Keratinocyte (primary cell): ENCODE data around the gene MEGF8. TPM values are rescaled to one million over a fixed set of nuclear protein-coding genes. Genes with fewer than 3 reads are reported as not detected.

Source experiments
- DNase-seq: peaks from one replicate; pipeline ENCODE4 v3.0.0-alpha.2; 2011; ENCODE audit warnings: low read depth, missing footprints, low spot score
- FAIRE-seq: peaks from 2 replicates; lab custom pipeline; 2011; peaks lifted over from hg19 to GRCh38; lab: Jason Lieb, UNC
- H2AFZ ChIP-seq: 2 replicates; pipeline ENCODE4 v1.6.0; 2012; ENCODE audit warnings: low read length, control low read depth, inconsistent platforms; ENCODE audit not compliant: control insufficient read depth
- H3K27ac ChIP-seq: 2 replicates; pipeline ENCODE4 v1.5.1; 2011; ENCODE audit warnings: low read length; ENCODE audit not compliant: control insufficient read depth, insufficient read depth
- H3K27me3 ChIP-seq: 3 replicates; pipeline ENCODE4 v1.6.0; 2011; ENCODE audit warnings: low read length; ENCODE audit not compliant: control insufficient read depth, insufficient read depth; ENCODE audit errors: extremely low read depth
- H3K36me3 ChIP-seq, 2 experiments: 2 replicates in 1 of 2; 3 replicates in 1 of 2; pipeline ENCODE4 v1.5.1; 2011; ENCODE audit warnings: low read length in 2 of 2, mild to moderate bottlenecking in 1 of 2; ENCODE audit not compliant: control insufficient read depth in 2 of 2, insufficient read depth in 2 of 2; ENCODE audit errors: extremely low read depth in 1 of 2
- H3K4me1 ChIP-seq: 3 replicates; pipeline ENCODE4 v1.5.1; 2011; ENCODE audit warnings: low read length; ENCODE audit not compliant: control insufficient read depth, insufficient read depth; ENCODE audit errors: extremely low read depth
- H3K4me2 ChIP-seq: 3 replicates; pipeline ENCODE4 v1.6.0; 2011; ENCODE audit warnings: low read depth, low read length; ENCODE audit not compliant: control insufficient read depth, insufficient read depth; ENCODE audit errors: extremely low read depth
- H3K4me3 ChIP-seq, 3 experiments: fragments of 200-600 bp in 1 of 3; sonication (generic) in 1 of 3; 2 replicates in 2 of 3; 3 replicates in 1 of 3; pipeline ENCODE4 v1.5.1; 2011 to 2016; ENCODE audit warnings: low read length in 3 of 3, mild to moderate bottlenecking in 3 of 3, control low read depth in 2 of 3, inconsistent platforms in 1 of 3, low read depth in 1 of 3, mixed read lengths in 1 of 3, mixed run types in 1 of 3, moderate library complexity in 1 of 3; ENCODE audit not compliant: control insufficient read depth in 2 of 3, insufficient read depth in 2 of 3; ENCODE audit errors: extremely low read depth in 1 of 3
- H3K79me2 ChIP-seq: 2 replicates; pipeline ENCODE4 v1.6.0; 2012; ENCODE audit warnings: low read length; ENCODE audit not compliant: control insufficient read depth, insufficient read depth
- H3K9ac ChIP-seq: 3 replicates; pipeline ENCODE4 v1.6.0; 2011; ENCODE audit warnings: low read length; ENCODE audit not compliant: control insufficient read depth, insufficient read depth; ENCODE audit errors: extremely low read depth
- H3K9me1 ChIP-seq: 3 replicates; pipeline ENCODE4 v1.6.0; 2011; ENCODE audit warnings: low read length; ENCODE audit not compliant: control insufficient read depth, insufficient read depth; ENCODE audit errors: extremely low read depth
- H3K9me3 ChIP-seq: 2 replicates; pipeline ENCODE4 v1.5.1; 2012; ENCODE audit warnings: low read depth, low read length; ENCODE audit not compliant: control insufficient read depth
- H4K20me1 ChIP-seq: 3 replicates; pipeline ENCODE4 v1.6.0; 2011; ENCODE audit warnings: low read length; ENCODE audit not compliant: control insufficient read depth, insufficient read depth; ENCODE audit errors: extremely low read depth
- CTCF ChIP-seq, 3 experiments: IDR thresholded peaks in 1 of 3; conservative IDR thresholded peaks in 1 of 3; optimal IDR thresholded peaks in 1 of 3; 2 replicates in 2 of 3; 3 replicates in 1 of 3; pipeline versions ENCODE3 to v1.5.1; 2011; ENCODE audit warnings: low read length in 3 of 3, mild to moderate bottlenecking in 3 of 3, moderate library complexity in 2 of 3, control low read depth in 1 of 3, inconsistent platforms in 1 of 3; ENCODE audit not compliant: insufficient read depth in 2 of 3; ENCODE audit errors: extremely low read depth in 1 of 3
- EZH2 ChIP-seq: IDR thresholded peaks from one replicate; pipeline ENCODE4 v1.6.1; 2012; ENCODE audit warnings: inconsistent platforms, mild to moderate bottlenecking, low read length, moderate library complexity
- dilution Hi-C: fragments of 300-500 bp; cut with MboI; formaldehyde crosslinking; loops from one replicate; pipeline ENCODE4 v1.7.0; 2020; ENCODE audit warnings: low sequenced_read_pairs; ENCODE audit not compliant: extremely low pct_ligation_motif_present
- polyA plus RNA-seq, 5 experiments: library from polyadenylated mRNA; depleted of rRNA in 3 of 5; stranded (reverse) in 3 of 5; stranded (forward) in 1 of 5; unstranded in 1 of 5; fragments of >200 nt; gene quantifications; 1 replicate in 1 of 5; 2 replicates in 3 of 5; 3 replicates in 1 of 5; pipeline versions ENCODE4 v1.2.1 to v1.2.3, GENCODE V29; 2011 to 2012; ENCODE audit warnings: missing spikeins in 2 of 5, low read depth in 1 of 5, low replicate concordance in 1 of 5
- small RNA-seq, 3 experiments: library from RNA; depleted of rRNA; stranded (forward); fragments of <200 nt; gene quantifications; one replicate each; pipeline ENCODE3, GENCODE V24; 2012; ENCODE audit warnings: low read depth in 3 of 3, low replicate concordance in 1 of 3; ENCODE audit not compliant: insufficient read length in 3 of 3

Gene MEGF8
- polyA plus RNA-seq, 1 donor (not counting 4 experiments of a cell fraction or from before 2014, with no cell fraction given) = 4.1 TPM

DNA sequence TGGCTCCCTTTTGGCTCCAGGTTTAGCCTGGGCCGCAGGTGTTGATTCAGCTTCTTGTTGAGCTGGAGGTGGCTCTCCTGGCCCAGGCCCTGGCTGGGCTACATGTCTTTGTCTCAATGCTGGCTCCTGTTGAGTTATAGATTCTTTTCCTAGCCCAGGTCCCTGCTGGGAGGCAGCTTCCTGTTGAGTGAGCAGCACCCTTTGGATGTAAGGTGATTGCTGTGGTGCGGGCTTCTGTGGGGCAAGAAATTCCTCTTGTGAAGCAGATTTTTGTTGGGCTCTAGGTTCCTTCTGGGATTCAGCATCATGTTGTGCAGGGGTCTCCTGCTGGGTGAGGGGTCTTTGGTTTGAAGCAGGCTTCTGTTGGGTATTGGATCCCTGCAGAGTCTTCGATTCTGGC is 101.2 kb downstream of the MEGF8 start:
- H3K9ac ChIP-seq = no peak overlapping the region
- H2AFZ ChIP-seq = no peak overlapping the region
- peaks cover 14% of the 10 kb centered on the region for H3K4me1 ChIP-seq
- H3K4me3 ChIP-seq = no peak overlapping the region
- H3K9me1 ChIP-seq = no peaks in the 10 kb centered on the region
- dilution Hi-C loops = loop anchor here (25.0 kb wide), 1 partner anchor 161 kb away; the partner anchor contains the start of gene CEACAM8
- H3K9me3 ChIP-seq = no peaks in the 10 kb centered on the region
- H3K27me3 ChIP-seq = no peaks in the 10 kb centered on the region
- FAIRE-seq (no peak), DNase-seq (no peak)
- no peaks in the 10 kb centered on the region for H3K36me3 ChIP-seq
- H4K20me1 ChIP-seq = no peaks in the 10 kb centered on the region
- H3K4me2 ChIP-seq = no peak overlapping the region
- TF ChIP-seq EZH2 = no peak
- no peak for TF ChIP-seq CTCF (optimal IDR thresholded peaks at IDR 0.05 in 1 of 3, IDR thresholded peaks at IDR 0.05 in 1 of 3, conservative IDR thresholded peaks at IDR 0.05 in 1 of 3; ENCODE audit: extremely low read depth in 1 of 3, insufficient read depth in 2 of 3, low read length in 3 of 3)
- no peak overlapping the region for H3K27ac ChIP-seq
- H3K79me2 ChIP-seq = no peaks in the 10 kb centered on the region

DNA sequence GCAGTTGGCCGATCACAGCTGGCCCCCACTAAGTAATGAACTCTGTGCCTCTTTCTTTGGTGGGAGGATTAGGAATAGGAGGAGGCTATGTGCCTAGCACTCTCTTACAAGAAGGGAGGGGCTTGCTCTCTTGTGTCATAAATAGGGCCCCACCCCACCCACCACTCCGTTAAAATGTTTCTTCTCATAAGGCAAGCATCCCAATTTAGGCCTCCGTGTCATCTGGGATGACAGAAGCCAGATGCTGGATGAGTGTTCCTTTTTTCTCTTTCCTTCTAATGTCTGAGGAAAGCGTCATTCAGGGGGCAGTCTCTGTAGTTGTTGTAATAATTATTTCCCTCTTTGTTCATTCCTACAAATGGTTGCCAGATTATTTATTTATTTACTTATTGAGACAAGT is 101.9 kb downstream of the MEGF8 start, which contains the start of gene LIPE:
TSS of gene LIPE (minus strand) at position 76 of the 400 bp plus-strand sequence. CDS start 239 bp downstream, outside the sequence.
- Histone ChIP-seq H2AFZ (no peak within 1 kb of the TSS), H3K9ac (no peak within 1 kb of the TSS), H3K9me1 (no peaks in the 10 kb centered on the region), H4K20me1 (no peaks in the 10 kb centered on the region), H3K4me2 (no peak within 1 kb of the TSS), H3K4me1 (peaks cover 7% of the 10 kb centered on the region), H3K9me3 (no peaks in the 10 kb centered on the region), H3K4me3 (no peak within 1 kb of the TSS), H3K79me2 (no peaks in the 10 kb centered on the region), H3K27ac (no peak within 1 kb of the TSS), H3K27me3 (no peaks in the 10 kb centered on the region), H3K36me3 (no peaks in the 10 kb centered on the region)
- TF ChIP-seq EZH2 = no peak
- FAIRE-seq = no peak
- no peak for DNase-seq
- dilution Hi-C loops = loop anchor here (25.0 kb wide), 1 partner anchor 160 kb away; the partner anchor contains the start of gene CEACAM8

Small RNA genes within 50 kb of the gene (small RNA-seq; reads per million reads assigned to genes)
- gene MIR8077 = 0 reads per million in 3 experiments

Other genes starting within 250 kb of the MEGF8 start
- gene ZNF574, start 249.5 kb upstream of the MEGF8 start, polyA plus RNA-seq = 6.8 to 14.7 TPM (median 13.1 TPM) in 3 replicates
- 7.0 to 9.6 TPM (median 7.1 TPM) in 3 replicates for gene POU2F2, start 193.2 kb upstream of the MEGF8 start, polyA plus RNA-seq
- 17.1 to 29.8 TPM (median 20.8 TPM) in 3 replicates for gene DEDD2, start 108.0 kb upstream of the MEGF8 start, polyA plus RNA-seq
- gene ZNF526, start 105.3 kb upstream of the MEGF8 start, polyA plus RNA-seq = 5.0 to 9.3 TPM (median 5.4 TPM) in 3 replicates
- gene GSK3A, start 83.0 kb upstream of the MEGF8 start, polyA plus RNA-seq = 36.9 to 53.3 TPM (median 42.5 TPM) in 3 replicates
- gene ERF, start 70.5 kb upstream of the MEGF8 start, polyA plus RNA-seq = 75.4 to 87.4 TPM (median 83.5 TPM) in 3 replicates
- 3.1 to 11.1 TPM (median 3.8 TPM) in 3 replicates for gene CIC, start 56.4 kb upstream of the MEGF8 start, polyA plus RNA-seq
- gene PRR19, start 23.5 kb upstream of the MEGF8 start, polyA plus RNA-seq = 0.25 to 0.88 TPM (median 0.35 TPM) in 3 replicates
- 27.6 to 55.4 TPM (median 28.3 TPM) in 3 replicates for gene PAFAH1B3, start 23.0 kb upstream of the MEGF8 start, polyA plus RNA-seq
- gene TMEM145, start 12.3 kb upstream of the MEGF8 start, polyA plus RNA-seq = not detected in 3 replicates
- 3.0 to 10.2 TPM (median 5.1 TPM) in 3 replicates for gene CNFN, start 64.7 kb downstream of the MEGF8 start, polyA plus RNA-seq
- gene LIPE, start 101.8 kb downstream of the MEGF8 start, polyA plus RNA-seq = 5.0 to 9.1 TPM (median 6.1 TPM) in 3 replicates
- gene CXCL17, start 117.3 kb downstream of the MEGF8 start, polyA plus RNA-seq = 0.06 TPM in 1 of 3 replicates, not detected in the others
- gene CEACAM1, start 202.8 kb downstream of the MEGF8 start, polyA plus RNA-seq = 1.4 to 3.3 TPM (median 2.2 TPM) in 3 replicates